Muscle layer of colon (tissue), 2 donors: Measurements from ENCODE around the gene KCTD1.
A peak's percentile ranks its signal among the peaks of the same experiment; 100 is the strongest.

ENCODE experiments used
- H3K27ac ChIP-seq: one replicate; pipeline ENCODE4 v1.7.0; 2013; ENCODE audit warnings: low read depth, mild to moderate bottlenecking, low read length, moderate library complexity
- H3K27me3 ChIP-seq, 2 donors: one replicate each; pipeline ENCODE4 v1.7.0; 2013; ENCODE audit warnings: low read length in 2 of 2, mild to moderate bottlenecking in 2 of 2; ENCODE audit not compliant: insufficient read depth in 2 of 2, control insufficient read depth in 1 of 2
- H3K36me3 ChIP-seq: one replicate; pipeline ENCODE4 v1.7.0; 2013; ENCODE audit warnings: mild to moderate bottlenecking, low read length; ENCODE audit not compliant: insufficient read depth
- H3K4me1 ChIP-seq: one replicate; pipeline ENCODE4 v1.7.0; 2013; ENCODE audit warnings: mild to moderate bottlenecking, low read length; ENCODE audit not compliant: insufficient read depth
- H3K4me3 ChIP-seq, 2 donors: one replicate each; pipeline ENCODE4 v1.7.0; 2013; ENCODE audit warnings: low read length in 2 of 2, low read depth in 1 of 2, mild to moderate bottlenecking in 1 of 2, moderate library complexity in 1 of 2
- H3K9ac ChIP-seq: one replicate; pipeline ENCODE4 v1.7.0; 2013; ENCODE audit warnings: low read length
- H3K9me3 ChIP-seq: one replicate; pipeline ENCODE4 v1.7.0; 2013; ENCODE audit warnings: mild to moderate bottlenecking, low read length
- donor health status: abdominal sarcoma.
- donor health status: Adenocarcinoma of cecum.

The KCTD1 gene

GRCh38 chr18:26491194-26491816 is 57.0 kb downstream of the KCTD1 start:
- H3K36me3 ChIP-seq, result no peaks in the 10 kb centered on the region
- no peaks in the 10 kb centered on the region for H3K4me1 ChIP-seq
- no peak overlapping the region for H3K9ac ChIP-seq
- H3K4me3 ChIP-seq, result no peak overlapping the region
- no peak overlapping the region for H3K27ac ChIP-seq
- H3K9me3 ChIP-seq, result no peaks in the 10 kb centered on the region
- H3K27me3 ChIP-seq, result no peaks in the 10 kb centered on the region

- Histone ChIP-seq H3K27me3 (no peaks in the 10 kb centered on the region), H3K9me3 (no peaks in the 10 kb centered on the region), H3K4me1 (no peaks in the 10 kb centered on the region), H3K4me3 (no peak overlapping the region), H3K36me3 (no peaks in the 10 kb centered on the region), H3K9ac (no peak overlapping the region), H3K27ac (no peak overlapping the region)
Measured at GRCh38 chr18:26489881-26490280, 58.5 kb downstream of the KCTD1 start.

- Histone ChIP-seq H3K27ac (no peak overlapping the region), H3K9me3 (no peaks in the 10 kb centered on the region), H3K27me3 (no peaks in the 10 kb centered on the region), H3K4me1 (no peaks in the 10 kb centered on the region), H3K9ac (no peak overlapping the region), H3K4me3 (no peak overlapping the region), H3K36me3 (no peaks in the 10 kb centered on the region)
Measured at GRCh38 chr18:26489191-26489590, 59.2 kb downstream of the KCTD1 start.

- Histone ChIP-seq H3K36me3 (no peaks in the 10 kb centered on the region), H3K4me1 (no peaks in the 10 kb centered on the region), H3K27me3 (no peaks in the 10 kb centered on the region), H3K9ac (no peak overlapping the region), H3K9me3 (no peaks in the 10 kb centered on the region), H3K27ac (no peak overlapping the region), H3K4me3 (no peak overlapping the region)
Measured at GRCh38 chr18:26488417-26489009, 59.8 kb downstream of the KCTD1 start.

GRCh38 chr18:26487437-26487836 is 60.9 kb downstream of the KCTD1 start:
- Histone ChIP-seq H3K27ac (no peak overlapping the region), H3K27me3 (no peaks in the 10 kb centered on the region), H3K4me3 (no peak overlapping the region), H3K9ac (no peak overlapping the region), H3K4me1 (no peaks in the 10 kb centered on the region), H3K9me3 (no peaks in the 10 kb centered on the region), H3K36me3 (no peaks in the 10 kb centered on the region)

- Histone ChIP-seq H3K27ac (no peak overlapping the region), H3K9me3 (no peaks in the 10 kb centered on the region), H3K4me3 (no peak overlapping the region), H3K36me3 (no peaks in the 10 kb centered on the region), H3K4me1 (peaks cover 12% of the 10 kb centered on the region), H3K9ac (no peak overlapping the region), H3K27me3 (no peaks in the 10 kb centered on the region)
Measured at GRCh38 chr18:26483633-26484032, 64.7 kb downstream of the KCTD1 start.

GRCh38 chr18:26482569-26482968 is 65.8 kb downstream of the KCTD1 start:
- Histone ChIP-seq H3K27me3 (no peaks in the 10 kb centered on the region), H3K9me3 (no peaks in the 10 kb centered on the region), H3K9ac (no peak overlapping the region), H3K4me3 (no peak overlapping the region), H3K36me3 (no peaks in the 10 kb centered on the region), H3K27ac (no peak overlapping the region), H3K4me1 (peaks cover 13% of the 10 kb centered on the region)

- Histone ChIP-seq H3K27ac (no peak overlapping the region), H3K9me3 (no peaks in the 10 kb centered on the region), H3K9ac (no peak overlapping the region)
Measured at GRCh38 chr18:26480897-26481795, 67.2 kb downstream of the KCTD1 start.

GRCh38 chr18:26479681-26480079 is 68.7 kb downstream of the KCTD1 start:
- no peaks in the 10 kb centered on the region for H3K9me3 ChIP-seq
- peak overlapping the region; percentile 73 for H3K27ac ChIP-seq

More at GRCh38 chr18:26480897-26481795, 67.2 kb downstream of the KCTD1 start:
- H3K4me1 ChIP-seq, result peaks cover 13% of the 10 kb centered on the region
- no peaks in the 10 kb centered on the region for H3K36me3 ChIP-seq
- no peaks in the 10 kb centered on the region for H3K27me3 ChIP-seq
- no peak overlapping the region for H3K4me3 ChIP-seq

GRCh38 chr18:26479065-26479680 is 69.2 kb downstream of the KCTD1 start:
- H3K4me1 ChIP-seq, result peaks cover 13% of the 10 kb centered on the region
- H3K36me3 ChIP-seq, result no peaks in the 10 kb centered on the region
- no peaks in the 10 kb centered on the region for H3K27me3 ChIP-seq
- H3K27ac ChIP-seq, result peak overlapping the region; percentile 73
- peak overlapping the region; percentile 21 for H3K4me3 ChIP-seq
- no peaks in the 10 kb centered on the region for H3K9me3 ChIP-seq
- no peak overlapping the region for H3K9ac ChIP-seq

More at GRCh38 chr18:26479681-26480079, 68.7 kb downstream of the KCTD1 start:
- Histone ChIP-seq H3K9ac (no peak overlapping the region), H3K4me3 (peak overlapping the region; percentile 21), H3K27me3 (no peaks in the 10 kb centered on the region), H3K36me3 (no peaks in the 10 kb centered on the region), H3K4me1 (peaks cover 13% of the 10 kb centered on the region)

- H3K27me3 ChIP-seq, result no peaks in the 10 kb centered on the region
- H3K9me3 ChIP-seq, result no peaks in the 10 kb centered on the region
- H3K4me1 ChIP-seq, result peaks cover 13% of the 10 kb centered on the region
- no peak overlapping the region for H3K4me3 ChIP-seq
- no peaks in the 10 kb centered on the region for H3K36me3 ChIP-seq
- no peak overlapping the region for H3K9ac ChIP-seq
- H3K27ac ChIP-seq, result no peak overlapping the region
Measured at GRCh38 chr18:26477828-26478466, 70.4 kb downstream of the KCTD1 start.
